ENCODE measurements around the gene ZNF366. TPM values are rescaled to one million over a fixed set of nuclear protein-coding genes. Genes with fewer than 3 reads are reported as not detected.
"Not testable (repeated sequence)": the region's sequence is repeated elsewhere in the genome, so short reads cannot be mapped to it uniquely, and the experiment has no call there.

ZNF366 gene
- total and polyA plus RNA-seq, 9 donors, result 0.83 to 3.5 (median 1.6) TPM

DNA sequence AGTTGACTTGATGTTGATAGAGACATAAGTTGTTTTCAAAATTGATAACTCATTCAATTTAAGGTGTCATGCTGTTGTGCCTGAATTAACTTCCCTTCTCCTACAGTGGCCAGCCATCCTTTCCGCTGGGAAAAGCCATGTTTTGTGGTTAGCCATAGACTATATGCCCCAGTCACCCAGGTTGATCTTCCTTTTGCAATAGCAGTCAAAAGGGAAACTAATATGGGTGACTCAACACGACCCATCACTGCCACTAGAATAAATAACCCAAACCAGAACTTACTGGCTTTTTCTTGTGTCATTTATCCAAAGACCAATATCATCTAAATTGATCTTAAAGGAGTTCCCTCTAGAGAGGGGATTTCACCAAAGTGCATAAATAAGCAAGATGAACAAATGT is 99.7 kb downstream of the ZNF366 start:
- intact Hi-C loops (cut with DNase I), result no loop called here
- 81 to 91% (median 87%) methylated on average over 2 of the region's 2 CpGs for WGBS, 3 donors
- H3K4me3 ChIP-seq, result no peak overlapping the region
- no peak for TF ChIP-seq EP300 (IDR thresholded peaks at IDR 0.05)
- TF ChIP-seq CTCF (IDR thresholded peaks at IDR 0.05), result no peak
- TF ChIP-seq POLR2A (IDR thresholded peaks at IDR 0.05), result no peak
- DNase-seq, result no peak
- no peak overlapping the region for H3K27ac ChIP-seq
- no peaks in the 10 kb centered on the region for H3K36me3 ChIP-seq
- no peaks in the 10 kb centered on the region for H3K27me3 ChIP-seq
- H3K4me1 ChIP-seq (ENCODE audit: insufficient read depth), result peaks cover 1% of the 10 kb centered on the region
- no peaks in the 10 kb centered on the region for H3K9me3 ChIP-seq

DNA sequence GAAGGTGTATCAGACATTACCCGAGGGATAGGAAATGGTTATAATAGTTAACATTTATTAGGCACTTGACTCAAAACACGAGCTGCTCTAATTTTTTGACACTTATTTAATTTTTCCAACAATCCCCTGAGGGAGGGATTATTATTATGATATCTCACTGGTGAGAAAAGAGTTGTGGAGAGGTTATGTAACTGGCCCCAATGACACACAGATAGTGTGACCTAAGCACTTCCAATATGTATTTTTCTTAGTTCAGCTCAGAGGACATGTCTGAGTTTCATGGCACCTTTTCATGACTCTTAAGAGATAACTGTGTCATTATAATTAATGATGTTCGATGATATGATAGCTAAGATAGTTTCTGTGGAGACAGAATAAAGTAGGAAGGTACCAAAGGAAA is 100.1 kb downstream of the ZNF366 start:
- no peaks in the 10 kb centered on the region for H3K36me3 ChIP-seq
- no peaks in the 10 kb centered on the region for H3K27me3 ChIP-seq
- intact Hi-C loops (cut with DNase I), result no loop called here
- no peak for TF ChIP-seq EP300 (IDR thresholded peaks at IDR 0.05)
- TF ChIP-seq POLR2A (IDR thresholded peaks at IDR 0.05), result no peak
- TF ChIP-seq CTCF (IDR thresholded peaks at IDR 0.05), result no peak
- H3K9me3 ChIP-seq, result no peaks in the 10 kb centered on the region
- peaks cover 1% of the 10 kb centered on the region for H3K4me1 ChIP-seq (ENCODE audit: insufficient read depth)
- H3K27ac ChIP-seq, result no peak overlapping the region
- no peak for DNase-seq
- no peak overlapping the region for H3K4me3 ChIP-seq
- 75 to 86% (median 86%) methylated on average over 3 of the region's 3 CpGs for WGBS, 3 donors

DNA sequence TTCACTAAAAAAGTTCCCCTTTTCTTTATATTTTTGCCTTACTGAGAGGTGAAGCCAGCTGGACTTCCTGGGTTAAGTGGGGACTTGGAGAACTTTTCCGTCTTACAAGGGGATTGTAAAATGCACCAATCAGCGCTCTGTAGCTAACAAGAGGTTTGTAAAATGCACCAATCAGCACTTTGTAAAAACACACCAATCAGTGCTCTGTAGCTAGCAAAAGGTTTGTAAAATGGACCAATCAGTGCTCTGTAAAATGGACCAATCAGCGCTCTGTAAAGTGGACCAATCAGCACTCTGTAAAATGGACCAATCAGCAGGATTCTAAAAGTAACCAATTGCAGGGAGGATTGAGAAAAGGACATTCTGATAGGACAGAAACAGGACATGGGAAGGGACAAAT is 102.4 kb downstream of the ZNF366 start:
- H3K36me3 ChIP-seq; H3K4me3 ChIP-seq; H3K27me3 ChIP-seq; intact Hi-C loops (cut with DNase I); H3K27ac ChIP-seq; H3K4me1 ChIP-seq (ENCODE audit: insufficient read depth); DNase-seq; H3K9me3 ChIP-seq: not testable (repeated sequence)
- 96 to 97% (median 96%) methylated on average over 3 of the region's 3 CpGs for WGBS, 3 donors

DNA sequence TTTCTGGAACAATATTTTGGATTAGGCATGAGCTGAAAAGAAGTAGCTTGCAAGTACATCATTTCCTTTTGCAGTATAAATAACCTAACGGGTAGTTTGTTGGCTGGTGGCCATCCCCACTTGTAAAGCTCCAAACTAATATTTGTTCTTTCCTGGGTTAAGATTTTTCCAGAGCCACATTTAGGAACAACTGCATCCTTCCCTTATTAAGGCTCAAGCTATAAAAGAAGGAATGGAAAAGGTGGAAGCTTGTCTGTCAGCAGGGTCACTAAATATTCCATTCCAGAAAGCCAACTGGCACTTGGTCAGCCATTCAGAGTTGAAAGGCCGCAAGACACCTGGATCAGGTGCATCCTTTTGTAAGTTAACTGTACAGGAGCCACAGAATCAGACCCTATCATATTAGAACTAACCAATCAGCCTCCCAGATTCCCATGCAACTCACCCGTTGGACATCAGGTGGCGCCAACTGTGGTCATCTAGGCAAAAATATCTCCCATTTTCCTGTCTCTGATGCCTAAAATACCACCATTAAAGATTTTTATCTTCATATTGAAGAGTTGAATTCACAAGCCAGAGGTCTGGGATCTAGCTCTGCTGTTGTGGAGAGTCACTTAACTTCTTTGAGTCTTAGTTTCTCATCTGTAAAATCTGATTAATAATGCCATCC is 104.1 kb downstream of the ZNF366 start:
- intact Hi-C loops (cut with DNase I), result no loop called here
- H3K4me3 ChIP-seq, result no peak overlapping the region
- no peaks in the 10 kb centered on the region for H3K9me3 ChIP-seq
- H3K4me1 ChIP-seq (ENCODE audit: insufficient read depth), result peaks cover 1% of the 10 kb centered on the region
- H3K27me3 ChIP-seq, result no peaks in the 10 kb centered on the region
- no peak overlapping the region for H3K27ac ChIP-seq
- DNase-seq, result peak in 1 of 5 donors; percentile 39
- WGBS, 3 donors, result 56 to 65% (median 63%) methylated on average over 4 of the region's 4 CpGs
- H3K36me3 ChIP-seq, result no peaks in the 10 kb centered on the region
- TF ChIP-seq POLR2A (IDR thresholded peaks at IDR 0.05) (no peak), EP300 (IDR thresholded peaks at IDR 0.05) (no peak), CTCF (IDR thresholded peaks at IDR 0.05) (no peak)

- Histone ChIP-seq H3K36me3 (no peaks in the 10 kb centered on the region), H3K27me3 (no peaks in the 10 kb centered on the region), H3K27ac (no peak overlapping the region), H3K9me3 (no peaks in the 10 kb centered on the region), H3K4me1 (ENCODE audit: insufficient read depth) (peaks cover 1% of the 10 kb centered on the region), H3K4me3 (no peak overlapping the region)
- no peak for DNase-seq
- intact Hi-C loops (cut with DNase I), result no loop called here
- TF ChIP-seq CTCF (IDR thresholded peaks at IDR 0.05), result no peak
- no peak for TF ChIP-seq POLR2A (IDR thresholded peaks at IDR 0.05)
- no peak for TF ChIP-seq EP300 (IDR thresholded peaks at IDR 0.05)
- WGBS, 3 donors, result 47 to 63% (median 61%) methylated on average over 2 of the region's 2 CpGs
Measured at GRCh38 chr5:72402381-72402890, 104.8 kb downstream of the ZNF366 start.

Data from ovary (tissue), 9 donors.